ENCODE measurements around the gene TFIP11.

The TFIP11 gene

GRCh38 chr22:26447584-26448329 is 64.5 kb downstream of the TFIP11 start:
- TF ChIP-seq CTCF (IDR thresholded peaks at IDR 0.05; ENCODE audit: extremely low read depth, missing control alignments) = no peak
- DNase-seq (ENCODE audit: low spot score) = no peak

GRCh38 chr22:26446808-26447515 is 65.3 kb downstream of the TFIP11 start:
- DNase-seq (ENCODE audit: low spot score) = no peak
- TF ChIP-seq CTCF (IDR thresholded peaks at IDR 0.05; ENCODE audit: extremely low read depth, missing control alignments) = no peak

GRCh38 chr22:26445577-26446275 is 66.5 kb downstream of the TFIP11 start:
- no peak for DNase-seq (ENCODE audit: low spot score)
- TF ChIP-seq CTCF (IDR thresholded peaks at IDR 0.05; ENCODE audit: extremely low read depth, missing control alignments) = no peak

- no peak for DNase-seq (ENCODE audit: low spot score)
- no peak for TF ChIP-seq CTCF (IDR thresholded peaks at IDR 0.05; ENCODE audit: extremely low read depth, missing control alignments)
Observed at GRCh38 chr22:26444777-26445176, 67.5 kb downstream of the TFIP11 start.

DNA sequence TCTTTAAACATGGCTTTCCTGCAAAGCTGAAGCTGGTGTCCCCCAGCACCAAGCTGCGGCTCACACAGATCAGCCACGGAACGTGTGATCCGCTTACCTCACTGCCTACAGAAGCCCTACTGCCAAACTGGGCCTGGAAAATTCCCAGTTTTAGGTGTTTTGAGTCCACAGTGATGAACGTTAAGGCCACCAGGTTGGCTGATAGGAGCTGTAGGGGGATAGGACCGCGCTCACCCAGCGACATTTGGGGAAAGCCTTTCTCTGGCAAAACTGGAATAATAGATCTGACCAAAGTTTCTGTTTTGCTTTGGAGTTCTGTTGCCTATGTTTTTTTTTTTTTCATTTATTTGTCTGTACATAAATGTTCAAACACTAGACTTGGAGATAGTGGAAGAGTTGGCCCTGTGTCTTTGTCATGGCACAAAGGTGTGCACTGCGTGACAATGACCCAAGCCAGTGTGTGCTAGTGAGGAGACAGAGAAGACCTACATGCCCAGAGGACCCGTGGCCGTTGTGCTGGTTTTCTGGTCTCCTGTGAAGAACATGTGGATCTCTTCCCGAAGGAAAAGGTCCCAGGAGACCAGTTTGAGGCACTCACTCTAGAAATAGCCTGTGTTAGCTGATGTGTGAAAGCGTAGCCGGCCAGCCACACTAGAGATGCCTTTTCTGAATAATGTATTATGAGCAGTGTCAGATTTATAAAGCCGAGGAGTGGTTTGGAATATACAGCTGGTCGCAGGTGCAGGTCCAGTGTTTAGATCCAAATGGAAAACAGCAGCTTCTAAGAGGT is 68.2 kb downstream of the TFIP11 start:
- DNase-seq (ENCODE audit: low spot score) = no peak
- no peak for TF ChIP-seq CTCF (IDR thresholded peaks at IDR 0.05; ENCODE audit: extremely low read depth, missing control alignments)

- TF ChIP-seq CTCF (IDR thresholded peaks at IDR 0.05; ENCODE audit: extremely low read depth, missing control alignments) = no peak
- DNase-seq (ENCODE audit: low spot score) = no peak
Observed at GRCh38 chr22:26442086-26442756, 70.1 kb downstream of the TFIP11 start.

Data from GM20000 (cell line).